Measurements from ENCODE around the gene JAML. TPM values are rescaled to one million over a fixed set of nuclear protein-coding genes. Genes with fewer than 3 reads are reported as not detected.

The JAML gene
- polyA plus RNA-seq, 1 donor from 2014 or later, result 0.28 TPM

GRCh38 chr11:118238929-118239328 lies 14.1 kb upstream of the JAML start:
- no peaks in the 10 kb centered on the region for H4K20me1 ChIP-seq (ENCODE audit: insufficient read depth)
- H3F3A ChIP-seq (ENCODE audit: insufficient read depth, low read length, poor library complexity, severe bottlenecking), result no peaks in the 10 kb centered on the region
- no peak overlapping the region for H3K27ac ChIP-seq (ENCODE audit: low read length)
- no peak overlapping the region for H3K4me3 ChIP-seq (ENCODE audit: low read length)
- no peaks in the 10 kb centered on the region for H3K9me3 ChIP-seq (ENCODE audit: low read length)
- H3K4me2 ChIP-seq (ENCODE audit: low read length), result no peak overlapping the region
- H2AFZ ChIP-seq (ENCODE audit: low read depth, low read length), result no peak overlapping the region
- no peaks in the 10 kb centered on the region for H3K79me2 ChIP-seq (replicated peaks; ENCODE audit: insufficient read depth, low read length)
- no peak for TF ChIP-seq EP300 (conservative IDR thresholded peaks at IDR 0.05; ENCODE audit: poor library complexity, severe bottlenecking)
- TF ChIP-seq, protein P1, sequence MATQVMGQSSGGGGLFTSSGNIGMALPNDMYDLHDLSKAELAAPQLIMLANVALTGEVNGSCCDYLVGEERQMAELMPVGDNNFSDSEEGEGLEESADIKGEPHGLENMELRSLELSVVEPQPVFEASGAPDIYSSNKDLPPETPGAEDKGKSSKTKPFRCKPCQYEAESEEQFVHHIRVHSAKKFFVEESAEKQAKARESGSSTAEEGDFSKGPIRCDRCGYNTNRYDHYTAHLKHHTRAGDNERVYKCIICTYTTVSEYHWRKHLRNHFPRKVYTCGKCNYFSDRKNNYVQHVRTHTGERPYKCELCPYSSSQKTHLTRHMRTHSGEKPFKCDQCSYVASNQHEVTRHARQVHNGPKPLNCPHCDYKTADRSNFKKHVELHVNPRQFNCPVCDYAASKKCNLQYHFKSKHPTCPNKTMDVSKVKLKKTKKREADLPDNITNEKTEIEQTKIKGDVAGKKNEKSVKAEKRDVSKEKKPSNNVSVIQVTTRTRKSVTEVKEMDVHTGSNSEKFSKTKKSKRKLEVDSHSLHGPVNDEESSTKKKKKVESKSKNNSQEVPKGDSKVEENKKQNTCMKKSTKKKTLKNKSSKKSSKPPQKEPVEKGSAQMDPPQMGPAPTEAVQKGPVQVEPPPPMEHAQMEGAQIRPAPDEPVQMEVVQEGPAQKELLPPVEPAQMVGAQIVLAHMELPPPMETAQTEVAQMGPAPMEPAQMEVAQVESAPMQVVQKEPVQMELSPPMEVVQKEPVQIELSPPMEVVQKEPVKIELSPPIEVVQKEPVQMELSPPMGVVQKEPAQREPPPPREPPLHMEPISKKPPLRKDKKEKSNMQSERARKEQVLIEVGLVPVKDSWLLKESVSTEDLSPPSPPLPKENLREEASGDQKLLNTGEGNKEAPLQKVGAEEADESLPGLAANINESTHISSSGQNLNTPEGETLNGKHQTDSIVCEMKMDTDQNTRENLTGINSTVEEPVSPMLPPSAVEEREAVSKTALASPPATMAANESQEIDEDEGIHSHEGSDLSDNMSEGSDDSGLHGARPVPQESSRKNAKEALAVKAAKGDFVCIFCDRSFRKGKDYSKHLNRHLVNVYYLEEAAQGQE (IDR thresholded peaks at IDR 0.05; ENCODE audit: borderline replicate concordance), result no peak
- no peak for TF ChIP-seq EZH2 (IDR thresholded peaks at IDR 0.05; ENCODE audit: borderline replicate concordance, insufficient read depth, low read length, poor library complexity, severe bottlenecking)
- no peak for TF ChIP-seq TAF1 (IDR thresholded peaks at IDR 0.05; ENCODE audit: low read depth)
- no peak for TF ChIP-seq MXI1 (conservative IDR thresholded peaks at IDR 0.05; ENCODE audit: poor library complexity, severe bottlenecking)
- TF ChIP-seq SMC3 (conservative IDR thresholded peaks at IDR 0.05; ENCODE audit: poor library complexity), result no peak
- TF ChIP-seq RAD21 (conservative IDR thresholded peaks at IDR 0.05), result no peak
- no peak for TF ChIP-seq CTCF (IDR thresholded peaks at IDR 0.05; ENCODE audit: poor library complexity, severe bottlenecking)
- no peak for TF ChIP-seq POLR2AphosphoS5 (IDR thresholded peaks at IDR 0.05)
- H3K9me2 ChIP-seq (ENCODE audit: insufficient read depth, low read length), result no peaks in the 10 kb centered on the region
- H3K9ac ChIP-seq (ENCODE audit: low read length), result no peak overlapping the region
- H3K27me3 ChIP-seq (ENCODE audit: insufficient read depth, low read depth, low read length), result no peaks in the 10 kb centered on the region
- no peaks in the 10 kb centered on the region for H3K36me3 ChIP-seq (ENCODE audit: insufficient read depth, low read length)

GRCh38 chr11:118238421-118238820 lies 13.6 kb upstream of the JAML start:
- TF ChIP-seq POLR2AphosphoS5 (IDR thresholded peaks at IDR 0.05) (no peak), TAF1 (IDR thresholded peaks at IDR 0.05; ENCODE audit: low read depth) (no peak)
- H3K4me3 ChIP-seq (ENCODE audit: low read length), result no peak overlapping the region
- H3K79me2 ChIP-seq (replicated peaks; ENCODE audit: insufficient read depth, low read length), result no peaks in the 10 kb centered on the region
- H3K4me2 ChIP-seq (ENCODE audit: low read length), result no peak overlapping the region
- H3K27me3 ChIP-seq (ENCODE audit: insufficient read depth, low read depth, low read length), result no peaks in the 10 kb centered on the region
- H2AFZ ChIP-seq (ENCODE audit: low read depth, low read length), result no peak overlapping the region
- no peaks in the 10 kb centered on the region for H3F3A ChIP-seq (ENCODE audit: insufficient read depth, low read length, poor library complexity, severe bottlenecking)
- no peaks in the 10 kb centered on the region for H4K20me1 ChIP-seq (ENCODE audit: insufficient read depth)
- no peaks in the 10 kb centered on the region for H3K9me3 ChIP-seq (ENCODE audit: low read length)
- H3K27ac ChIP-seq (ENCODE audit: low read length), result no peak overlapping the region
- no peaks in the 10 kb centered on the region for H3K36me3 ChIP-seq (ENCODE audit: insufficient read depth, low read length)
- no peaks in the 10 kb centered on the region for H3K9me2 ChIP-seq (ENCODE audit: insufficient read depth, low read length)
- H3K9ac ChIP-seq (ENCODE audit: low read length), result no peak overlapping the region

DNA sequence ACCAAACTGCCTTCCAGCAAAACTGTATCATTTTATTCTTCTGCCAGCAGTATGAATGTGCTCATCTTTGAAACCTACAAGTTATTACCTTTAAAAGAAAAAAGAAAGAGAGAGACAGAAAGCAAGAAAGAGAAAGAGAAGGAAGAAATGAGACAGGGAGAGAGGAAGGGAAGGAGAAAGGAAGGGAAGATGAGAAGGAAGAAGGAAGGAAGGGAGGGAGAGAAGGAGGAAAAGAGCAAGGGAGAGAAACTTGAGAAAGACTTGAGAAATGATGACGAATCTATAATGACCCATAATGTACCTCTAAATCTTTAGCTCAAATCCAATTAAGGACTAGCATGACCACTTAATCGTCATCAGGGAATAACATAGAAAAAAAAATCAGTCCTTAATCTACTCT lies 11.4 kb upstream of the JAML start:
- Histone ChIP-seq H3K4me3 (ENCODE audit: low read length) (no peak overlapping the region), H3K9ac (ENCODE audit: low read length) (no peak overlapping the region), H3K9me3 (ENCODE audit: low read length) (no peaks in the 10 kb centered on the region), H3K9me2 (ENCODE audit: insufficient read depth, low read length) (no peaks in the 10 kb centered on the region), H3K4me2 (ENCODE audit: low read length) (no peak overlapping the region), H3K36me3 (ENCODE audit: insufficient read depth, low read length) (no peaks in the 10 kb centered on the region), H3K27me3 (ENCODE audit: insufficient read depth, low read depth, low read length) (no peaks in the 10 kb centered on the region), H3K27ac (ENCODE audit: low read length) (no peak overlapping the region), H3K79me2 (replicated peaks; ENCODE audit: insufficient read depth, low read length) (no peaks in the 10 kb centered on the region), H3F3A (ENCODE audit: insufficient read depth, low read length, poor library complexity, severe bottlenecking) (no peaks in the 10 kb centered on the region), H4K20me1 (ENCODE audit: insufficient read depth) (no peaks in the 10 kb centered on the region), H2AFZ (ENCODE audit: low read depth, low read length) (no peak overlapping the region)
- no peak for TF ChIP-seq POLR2AphosphoS5 (IDR thresholded peaks at IDR 0.05)

Data from neural cell (in vitro differentiated cells).